A673 (cell line): ENCODE results near the gene LHFPL2.

Experiments used
- EZH2 ChIP-seq: fragments of 200-600 bp; sonication (generic); IDR thresholded peaks from 2 replicates; pipeline ENCODE4 v1.6.1; 2017; ENCODE audit warnings: borderline replicate concordance, low read depth, mild to moderate bottlenecking, mixed read lengths, antibody characterized with exemption, low read length; ENCODE audit not compliant: poor library complexity, severe bottlenecking
- TF ChIP-seq, protein P1 (sequence below): fragments of 300-800, 200-600 bp; sonication (generic); conservative IDR thresholded peaks from 2 replicates; pipeline ENCODE4 v1.5.1; 2017; ENCODE audit warnings: low read depth, mild to moderate bottlenecking, antibody characterized with exemption, low read length, moderate library complexity, mixed read lengths

DNA sequence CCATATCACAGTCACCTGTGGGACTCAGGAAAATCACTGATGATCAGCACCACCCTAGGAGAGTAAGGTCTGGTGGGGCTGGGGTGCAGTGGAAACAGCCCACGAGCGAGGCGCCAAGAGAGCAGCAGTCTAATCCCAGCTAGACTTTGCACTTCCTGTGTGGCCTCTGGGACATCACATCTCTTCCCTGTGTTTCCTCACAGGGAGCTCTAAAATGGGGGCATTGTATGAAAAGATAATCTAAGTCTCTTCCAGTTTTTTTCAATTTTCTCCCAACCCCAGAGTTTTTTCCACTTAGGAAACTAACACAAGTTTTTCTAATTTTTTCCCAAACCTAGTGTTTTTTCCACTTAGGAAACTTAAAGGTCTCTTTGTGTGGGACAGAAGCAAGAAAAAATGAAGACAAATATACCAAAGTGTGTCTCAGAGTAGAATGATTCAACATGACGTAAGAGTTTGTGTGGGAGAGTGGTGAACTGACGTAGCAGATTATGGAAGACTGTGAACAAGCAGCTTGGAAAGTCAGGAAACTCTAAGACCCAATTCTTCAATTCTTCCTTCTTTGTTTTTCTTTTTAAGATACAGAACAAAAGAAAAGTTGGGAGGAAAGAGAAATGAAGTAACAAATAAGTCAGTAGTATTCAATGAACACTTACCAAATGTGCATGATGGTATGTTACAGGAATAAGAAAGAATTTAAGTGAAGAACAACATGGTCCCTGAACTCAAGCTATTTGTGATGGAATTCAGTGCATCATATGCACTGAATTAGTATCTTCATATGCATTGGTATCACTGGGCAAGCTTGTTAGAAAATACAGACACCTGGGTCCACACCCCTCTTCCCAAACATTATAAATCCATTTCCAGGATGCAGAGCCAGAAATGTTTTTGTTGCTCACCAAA, 51.3 kb downstream of the LHFPL2 start:
- TF ChIP-seq, protein P1, sequence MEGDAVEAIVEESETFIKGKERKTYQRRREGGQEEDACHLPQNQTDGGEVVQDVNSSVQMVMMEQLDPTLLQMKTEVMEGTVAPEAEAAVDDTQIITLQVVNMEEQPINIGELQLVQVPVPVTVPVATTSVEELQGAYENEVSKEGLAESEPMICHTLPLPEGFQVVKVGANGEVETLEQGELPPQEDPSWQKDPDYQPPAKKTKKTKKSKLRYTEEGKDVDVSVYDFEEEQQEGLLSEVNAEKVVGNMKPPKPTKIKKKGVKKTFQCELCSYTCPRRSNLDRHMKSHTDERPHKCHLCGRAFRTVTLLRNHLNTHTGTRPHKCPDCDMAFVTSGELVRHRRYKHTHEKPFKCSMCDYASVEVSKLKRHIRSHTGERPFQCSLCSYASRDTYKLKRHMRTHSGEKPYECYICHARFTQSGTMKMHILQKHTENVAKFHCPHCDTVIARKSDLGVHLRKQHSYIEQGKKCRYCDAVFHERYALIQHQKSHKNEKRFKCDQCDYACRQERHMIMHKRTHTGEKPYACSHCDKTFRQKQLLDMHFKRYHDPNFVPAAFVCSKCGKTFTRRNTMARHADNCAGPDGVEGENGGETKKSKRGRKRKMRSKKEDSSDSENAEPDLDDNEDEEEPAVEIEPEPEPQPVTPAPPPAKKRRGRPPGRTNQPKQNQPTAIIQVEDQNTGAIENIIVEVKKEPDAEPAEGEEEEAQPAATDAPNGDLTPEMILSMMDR = no peak
- TF ChIP-seq EZH2 = no peak
